AG10803 (cell line): ENCODE results near the gene TBL3.
"Not testable (repeated sequence)": the region's sequence is repeated elsewhere in the genome, so short reads cannot be mapped to it uniquely, and the experiment has no call there.

Experiments
- DNase-seq: peaks from one replicate; pipeline ENCODE4 v3.0.0; 2010; ENCODE audit warnings: low read depth
- H3K4me3 ChIP-seq: 2 replicates; pipeline ENCODE4 v1.5.1; 2011; ENCODE audit warnings: mild to moderate bottlenecking, low read length, control low read depth
- TF ChIP-seq, protein P1 (sequence below): conservative IDR thresholded peaks from 2 replicates; pipeline ENCODE4 v1.5.1; 2011; ENCODE audit warnings: mild to moderate bottlenecking, low read length, control low read depth, inconsistent platforms

TBL3 gene

DNA sequence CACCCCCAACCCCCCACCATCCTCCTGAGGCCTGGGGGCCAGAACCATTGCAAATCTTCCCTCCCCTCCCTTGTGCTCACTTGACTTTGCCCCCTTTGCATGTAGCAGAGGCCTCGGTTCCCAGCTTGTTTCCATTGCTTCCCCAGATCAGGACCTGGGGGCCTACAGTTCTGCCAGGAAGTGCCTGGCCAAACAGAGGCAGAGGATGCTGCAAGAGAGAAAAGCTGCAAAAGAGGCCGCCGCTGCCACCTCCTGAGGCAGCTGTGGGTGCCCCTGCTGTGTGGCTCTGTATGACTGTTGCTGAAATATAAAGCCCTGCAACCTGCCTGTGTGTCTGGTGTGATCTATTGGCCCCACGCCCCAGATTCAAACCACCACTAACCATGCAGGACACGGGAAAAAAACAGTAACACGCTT lies 10.2 kb upstream of the TBL3 start:
- TF ChIP-seq, protein P1, sequence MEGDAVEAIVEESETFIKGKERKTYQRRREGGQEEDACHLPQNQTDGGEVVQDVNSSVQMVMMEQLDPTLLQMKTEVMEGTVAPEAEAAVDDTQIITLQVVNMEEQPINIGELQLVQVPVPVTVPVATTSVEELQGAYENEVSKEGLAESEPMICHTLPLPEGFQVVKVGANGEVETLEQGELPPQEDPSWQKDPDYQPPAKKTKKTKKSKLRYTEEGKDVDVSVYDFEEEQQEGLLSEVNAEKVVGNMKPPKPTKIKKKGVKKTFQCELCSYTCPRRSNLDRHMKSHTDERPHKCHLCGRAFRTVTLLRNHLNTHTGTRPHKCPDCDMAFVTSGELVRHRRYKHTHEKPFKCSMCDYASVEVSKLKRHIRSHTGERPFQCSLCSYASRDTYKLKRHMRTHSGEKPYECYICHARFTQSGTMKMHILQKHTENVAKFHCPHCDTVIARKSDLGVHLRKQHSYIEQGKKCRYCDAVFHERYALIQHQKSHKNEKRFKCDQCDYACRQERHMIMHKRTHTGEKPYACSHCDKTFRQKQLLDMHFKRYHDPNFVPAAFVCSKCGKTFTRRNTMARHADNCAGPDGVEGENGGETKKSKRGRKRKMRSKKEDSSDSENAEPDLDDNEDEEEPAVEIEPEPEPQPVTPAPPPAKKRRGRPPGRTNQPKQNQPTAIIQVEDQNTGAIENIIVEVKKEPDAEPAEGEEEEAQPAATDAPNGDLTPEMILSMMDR, result no peak
- H3K4me3 ChIP-seq, result no peak overlapping the region
- DNase-seq, result no peak

DNA sequence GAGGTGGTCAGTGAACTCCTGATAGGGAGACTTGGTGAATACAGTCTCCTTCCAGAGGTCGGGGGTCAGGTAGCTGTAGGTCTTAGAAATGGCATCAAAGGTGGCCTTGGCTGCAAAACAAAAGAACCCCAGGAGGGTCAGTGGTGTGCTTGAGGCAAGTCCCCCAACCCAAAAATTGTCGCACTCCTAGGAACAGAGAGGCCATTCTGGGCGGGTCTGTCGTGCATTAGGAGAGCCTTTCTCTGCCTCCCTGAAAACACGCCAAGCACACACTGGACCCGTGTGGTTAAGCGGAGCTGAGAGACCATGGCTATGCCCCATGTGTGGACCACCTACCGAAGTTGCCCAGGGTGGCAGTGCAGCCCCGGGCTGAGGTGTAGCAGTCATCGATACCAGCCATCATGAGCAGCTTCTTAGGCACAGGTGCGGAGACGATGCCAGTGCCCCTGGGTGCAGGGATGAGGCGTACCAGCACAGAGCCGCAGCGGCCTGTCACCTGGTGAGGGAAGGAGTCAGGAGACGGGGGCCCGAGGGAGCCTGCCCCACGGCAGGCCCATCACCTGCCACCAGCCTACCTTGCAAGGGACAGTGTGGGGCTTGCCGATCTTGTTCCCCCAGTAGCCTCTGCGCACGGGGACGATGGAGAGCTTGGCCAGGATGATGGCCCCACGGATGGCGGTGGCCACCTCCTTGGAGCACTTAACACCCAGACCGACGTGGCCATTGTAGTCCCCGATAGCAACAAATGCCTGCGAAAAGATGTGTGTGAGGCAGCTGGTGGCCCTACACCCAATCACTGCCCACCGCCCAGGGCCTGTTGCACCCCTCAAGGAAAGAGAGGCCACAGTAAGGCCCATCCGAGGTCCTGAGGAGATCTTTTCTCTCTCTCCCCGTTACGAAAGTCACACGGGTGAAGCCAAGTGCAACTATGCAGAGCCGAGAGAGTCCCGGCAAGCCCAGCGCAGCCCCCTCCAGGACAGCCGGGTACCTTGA lies 9.4 kb upstream of the TBL3 start:
- DNase-seq, result not testable (repeated sequence)
- peak overlapping the region; percentile 18 for H3K4me3 ChIP-seq

DNA sequence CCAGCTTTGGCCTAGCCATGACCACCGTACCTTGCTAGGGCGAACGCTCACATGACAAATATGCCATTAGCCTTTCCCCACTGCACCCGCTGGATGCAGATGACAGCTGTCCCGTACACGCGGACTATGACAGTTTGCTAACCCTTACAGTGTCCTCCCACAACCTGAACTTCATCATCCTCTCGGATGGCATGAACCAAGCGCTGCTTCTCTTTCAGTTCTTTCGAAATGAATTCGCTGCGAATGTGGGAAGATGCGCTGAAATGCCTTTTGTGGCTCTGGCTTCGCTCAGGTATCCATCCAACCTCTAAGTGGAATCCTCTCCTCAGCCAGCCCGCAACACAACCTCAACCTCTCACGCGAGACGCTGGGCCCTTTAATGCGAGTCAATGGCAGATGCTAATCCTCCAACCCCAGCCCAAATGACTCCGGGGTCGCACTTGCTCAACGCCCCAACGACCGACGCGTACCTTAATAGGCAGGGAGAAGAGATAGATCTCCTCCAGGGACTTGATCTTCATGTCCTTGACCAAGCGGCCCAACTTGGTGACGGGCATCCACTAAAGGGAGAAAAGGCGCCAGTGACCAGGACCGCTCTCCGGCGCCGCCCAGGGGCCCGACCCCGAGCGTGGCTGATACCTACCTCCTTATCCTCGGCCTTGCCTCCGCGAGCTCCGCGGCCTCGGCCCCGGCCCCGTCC lies 7.9 kb upstream of the TBL3 start:
- peak; percentile 33 for DNase-seq
- peak overlapping the region; percentile 90 for H3K4me3 ChIP-seq
- TF ChIP-seq, protein P1, result peak; percentile 35

DNA sequence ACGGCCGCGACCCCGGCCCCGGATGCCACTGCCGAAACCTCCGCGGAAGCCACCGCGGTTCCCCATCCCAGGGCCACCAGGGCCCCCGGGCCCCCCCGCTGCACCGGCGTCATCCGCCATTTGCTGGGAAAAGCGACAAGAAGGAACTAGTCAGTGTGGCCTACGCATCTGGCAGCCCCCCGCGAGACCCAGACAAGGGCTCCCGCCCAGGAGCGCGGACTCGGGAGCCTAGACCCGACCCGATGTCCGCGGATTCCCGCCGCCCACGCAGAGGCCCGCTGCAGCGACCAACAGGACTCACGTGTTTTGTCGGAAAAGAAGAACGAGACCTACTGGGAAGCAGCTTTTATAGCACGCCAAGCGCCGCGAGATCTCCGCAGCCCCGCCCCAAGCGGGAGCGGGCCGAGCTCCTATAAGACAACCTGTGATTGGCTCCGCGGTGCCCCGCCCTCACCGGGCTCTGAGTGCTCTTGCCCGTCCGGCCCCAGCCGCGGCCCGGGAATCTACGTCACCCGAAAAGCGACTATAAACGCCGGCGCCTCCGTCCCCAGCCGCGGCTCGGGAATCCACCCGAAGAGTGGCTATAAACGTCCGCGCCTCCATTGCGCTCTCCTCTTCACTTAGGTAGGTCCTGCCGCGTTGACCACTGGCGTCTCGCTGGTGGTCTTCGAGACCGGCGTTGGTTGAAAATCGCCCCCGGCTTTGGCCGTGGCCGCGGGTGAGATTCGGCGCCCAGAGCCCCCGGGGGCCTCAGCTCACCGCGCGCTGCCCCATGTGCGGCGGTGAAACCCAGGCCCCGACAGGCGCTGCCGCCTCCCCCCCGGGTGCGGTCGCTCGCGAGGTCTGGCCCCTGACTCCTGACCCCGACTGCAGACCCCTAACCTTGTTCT lies 7.1 kb upstream of the TBL3 start, which contains the start of gene RPS2:
Gene RPS2, minus strand, starts transcription at position 321 of the 890 bp plus-strand sequence. Its CDS starts 201 bp downstream, at position 120.
- TF ChIP-seq, protein P1, result no peak
- H3K4me3 ChIP-seq, result peak within 1 kb of the TSS; percentile 90
- peak; percentile 98 for DNase-seq

DNA sequence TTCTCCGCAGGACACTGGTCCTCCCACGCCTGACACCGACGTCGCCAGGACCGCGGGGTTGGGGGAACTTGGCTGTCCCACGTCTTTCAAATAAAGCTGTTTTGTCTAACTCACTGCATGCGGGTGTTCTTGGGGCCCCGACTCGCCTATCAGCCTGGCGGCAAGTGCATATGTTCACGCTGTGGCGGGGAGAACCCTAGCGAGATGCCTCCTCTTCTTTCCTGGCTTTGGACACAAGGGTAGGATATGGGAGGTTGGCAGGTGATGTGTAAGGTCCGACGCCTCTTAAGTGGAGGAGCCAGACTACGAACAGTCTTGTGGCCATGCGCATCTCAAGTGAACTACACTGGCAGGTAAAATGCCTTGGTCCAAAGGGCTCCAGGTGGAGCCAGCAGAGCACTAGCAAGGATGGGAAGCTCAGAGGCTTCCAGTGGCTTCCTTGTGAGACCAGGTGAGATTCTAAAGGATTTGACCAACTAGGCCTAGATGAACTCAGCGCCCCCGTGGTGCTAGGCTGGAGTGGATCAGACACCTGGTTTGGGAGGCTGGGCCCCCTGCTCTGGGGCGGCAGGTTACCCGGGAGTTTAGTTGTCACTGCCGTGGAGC lies 6.4 kb upstream of the TBL3 start:
- TF ChIP-seq, protein P1, result no peak
- peak overlapping the region; percentile 90 for H3K4me3 ChIP-seq
- DNase-seq, result no peak

DNA sequence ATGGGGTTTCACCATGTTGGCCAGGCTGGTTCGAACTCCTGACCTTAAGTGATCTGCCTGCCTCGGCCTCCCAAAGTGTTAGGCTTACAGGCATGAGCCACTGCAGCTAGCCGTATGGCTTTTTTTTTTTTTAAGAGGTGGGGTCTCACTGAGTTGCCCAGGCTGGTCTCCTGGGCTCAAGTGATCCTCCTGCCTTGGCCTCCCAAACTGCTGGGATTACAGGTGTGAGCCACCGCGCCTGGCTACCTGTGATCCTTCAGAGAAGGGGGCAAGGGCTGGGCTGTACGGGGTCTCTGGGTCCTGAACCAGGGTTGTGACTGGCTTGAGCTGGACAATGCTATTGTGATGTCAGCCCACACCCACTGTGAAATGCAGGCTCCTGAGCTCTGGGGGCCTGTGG lies 5.4 kb upstream of the TBL3 start, which contains the start of gene RNF151:
Gene RNF151, plus strand, starts transcription at position 397 of the 400 bp plus-strand sequence. CDS start 26 bp downstream, outside the sequence.
- peak within 1 kb of the TSS; percentile 90 for H3K4me3 ChIP-seq
- no peak for DNase-seq
- TF ChIP-seq, protein P1, result no peak
